Measurements from ENCODE around the gene ZBTB34.
"Not testable (repeated sequence)": the region's sequence is repeated elsewhere in the genome, so short reads cannot be mapped to it uniquely, and the experiment has no call there.

The ZBTB34 gene

DNA sequence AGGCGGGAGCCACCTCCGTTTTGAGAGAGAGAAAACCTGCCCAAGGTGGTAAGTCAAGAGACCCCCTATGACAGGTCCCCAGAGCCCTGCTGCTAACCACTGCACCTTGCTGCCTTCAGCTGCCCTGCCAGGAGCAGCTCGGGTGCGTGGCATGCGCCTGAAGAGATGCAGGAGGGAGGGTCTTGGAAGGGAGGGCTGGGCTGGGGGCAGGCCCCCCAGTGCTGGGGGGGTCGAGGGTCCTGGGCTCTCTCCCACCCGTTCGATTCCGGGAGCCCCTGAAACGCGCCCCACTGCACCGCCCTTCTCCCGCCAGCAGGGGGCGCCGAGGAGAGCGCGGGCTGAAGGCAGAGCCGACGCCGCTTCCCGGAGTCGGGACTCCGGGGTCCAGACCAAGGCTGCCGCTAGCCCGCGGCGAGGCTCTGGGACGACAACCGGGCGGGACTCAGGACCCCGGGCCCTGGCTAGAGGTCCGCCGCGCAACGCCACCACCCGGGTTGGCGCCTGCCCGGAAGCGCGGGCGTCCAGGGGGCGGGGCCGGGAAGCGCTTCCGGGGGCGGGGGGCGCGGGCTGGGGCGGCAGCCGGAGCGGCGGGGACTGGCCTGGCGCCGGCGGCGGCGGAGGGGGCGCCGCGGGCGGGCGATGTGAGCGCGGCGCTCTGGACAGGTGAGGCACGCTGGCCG, at the start of gene ZBTB34:
TSS of gene ZBTB34 (plus strand) at position 563 of the 680 bp plus-strand sequence. CDS start 18,761 bp downstream, outside the sequence.
- Histone ChIP-seq H3K9me3 (ENCODE audit: insufficient read depth, low read length) (no peaks in the 10 kb centered on the region), H3F3A (ENCODE audit: insufficient read depth) (0 out of 2 replicates have a peak, but pooled peaks cover 4% of the 10 kb centered on the region), H3K4me2 (ENCODE audit: low read depth, low read length, poor library complexity, severe bottlenecking) (peak within 1 kb of the TSS; percentile 89), H3K27ac (ENCODE audit: low read depth, low read length) (peak within 1 kb of the TSS; percentile 57), H4K20me1 (ENCODE audit: low read depth, low read length) (0 out of 2 replicates have a peak, but pooled peaks cover 3% of the 10 kb centered on the region), H3K4me3 (ENCODE audit: insufficient read depth, low read length, poor library complexity, severe bottlenecking) (peak within 1 kb of the TSS; percentile 83), H3K27me3 (ENCODE audit: low read length) (no peaks in the 10 kb centered on the region), H3K79me2 (ENCODE audit: insufficient read depth, low read length) (no peaks in the 10 kb centered on the region), H3K36me3 (ENCODE audit: low read length) (no peaks in the 10 kb centered on the region), H3K9ac (ENCODE audit: low read length) (peak within 1 kb of the TSS; percentile 76), H2AFZ (ENCODE audit: low read depth, low read length, severe bottlenecking) (peak within 1 kb of the TSS; percentile 90), H3K9me2 (replicated peaks; ENCODE audit: insufficient read depth, low read length) (no peaks in the 10 kb centered on the region)
- TF ChIP-seq EZH2phosphoT487 (conservative IDR thresholded peaks at IDR 0.05; ENCODE audit: low read length), result no peak
- peak; percentile 98 for TF ChIP-seq CTCF (IDR thresholded peaks at IDR 0.05; ENCODE audit: insufficient read depth, low read length, poor library complexity, severe bottlenecking)

- Histone ChIP-seq H3K9me3 (ENCODE audit: insufficient read depth, low read length) (no peaks in the 10 kb centered on the region), H3K79me2 (ENCODE audit: insufficient read depth, low read length) (peaks cover 33% of the 10 kb centered on the region), H3K4me2 (ENCODE audit: low read depth, low read length, poor library complexity, severe bottlenecking) (no peak overlapping the region), H2AFZ (ENCODE audit: low read depth, low read length, severe bottlenecking) (no peak overlapping the region), H3K9me2 (replicated peaks; ENCODE audit: insufficient read depth, low read length) (no peaks in the 10 kb centered on the region), H3K9ac (ENCODE audit: low read length) (no peak overlapping the region), H3K36me3 (ENCODE audit: low read length) (peaks cover 12% of the 10 kb centered on the region; the same call in 1 of the 2 replicates), H3F3A (ENCODE audit: insufficient read depth) (no peaks in the 10 kb centered on the region), H3K27me3 (ENCODE audit: low read length) (no peaks in the 10 kb centered on the region), H4K20me1 (ENCODE audit: low read depth, low read length) (no peaks in the 10 kb centered on the region), H3K27ac (ENCODE audit: low read depth, low read length) (no peak overlapping the region), H3K4me3 (ENCODE audit: insufficient read depth, low read length, poor library complexity, severe bottlenecking) (no peak overlapping the region)
- no peak for TF ChIP-seq CTCF (IDR thresholded peaks at IDR 0.05; ENCODE audit: insufficient read depth, low read length, poor library complexity, severe bottlenecking)
- no peak for TF ChIP-seq EZH2phosphoT487 (conservative IDR thresholded peaks at IDR 0.05; ENCODE audit: low read length)
Observed at GRCh38 chr9:126813072-126813471, 47.4 kb upstream of the ZBTB34 start.

DNA sequence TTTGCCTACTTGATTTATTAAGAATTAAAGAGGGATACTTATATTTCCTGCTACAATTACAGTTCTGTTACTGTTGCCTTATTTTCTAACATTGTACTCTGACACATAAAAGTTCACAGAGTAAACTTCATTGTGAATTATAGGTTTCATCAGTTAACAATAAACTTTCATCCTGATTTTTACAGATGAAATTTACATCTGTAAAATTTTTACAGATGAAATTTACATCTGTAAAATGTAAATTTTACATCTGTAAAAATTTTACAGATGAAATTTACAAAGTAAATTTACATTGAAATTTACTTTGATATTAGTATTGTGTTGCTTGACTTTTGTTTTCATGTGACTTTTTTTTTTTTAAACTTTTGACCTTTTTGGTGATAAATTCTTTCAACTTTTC, 46.3 kb upstream of the ZBTB34 start:
- no peak for TF ChIP-seq EZH2phosphoT487 (conservative IDR thresholded peaks at IDR 0.05; ENCODE audit: low read length)
- TF ChIP-seq CTCF (IDR thresholded peaks at IDR 0.05; ENCODE audit: insufficient read depth, low read length, poor library complexity, severe bottlenecking), result no peak
- H4K20me1 ChIP-seq (ENCODE audit: low read depth, low read length), result no peaks in the 10 kb centered on the region
- H2AFZ ChIP-seq (ENCODE audit: low read depth, low read length, severe bottlenecking), result no peak overlapping the region
- H3K9me3 ChIP-seq (ENCODE audit: insufficient read depth, low read length), result peaks cover 9% of the 10 kb centered on the region; the same call in 1 of the 2 replicates
- H3K27ac ChIP-seq (ENCODE audit: low read depth, low read length), result no peak overlapping the region
- no peaks in the 10 kb centered on the region for H3K9me2 ChIP-seq (replicated peaks; ENCODE audit: insufficient read depth, low read length)
- no peak overlapping the region for H3K4me2 ChIP-seq (ENCODE audit: low read depth, low read length, poor library complexity, severe bottlenecking)
- peaks cover 20% of the 10 kb centered on the region for H3K36me3 ChIP-seq (ENCODE audit: low read length)
- H3F3A ChIP-seq (ENCODE audit: insufficient read depth), result no peaks in the 10 kb centered on the region
- H3K79me2 ChIP-seq (ENCODE audit: insufficient read depth, low read length), result peaks cover 33% of the 10 kb centered on the region
- H3K4me3 ChIP-seq (ENCODE audit: insufficient read depth, low read length, poor library complexity, severe bottlenecking), result no peak overlapping the region
- no peak overlapping the region for H3K9ac ChIP-seq (ENCODE audit: low read length)
- no peaks in the 10 kb centered on the region for H3K27me3 ChIP-seq (ENCODE audit: low read length)

DNA sequence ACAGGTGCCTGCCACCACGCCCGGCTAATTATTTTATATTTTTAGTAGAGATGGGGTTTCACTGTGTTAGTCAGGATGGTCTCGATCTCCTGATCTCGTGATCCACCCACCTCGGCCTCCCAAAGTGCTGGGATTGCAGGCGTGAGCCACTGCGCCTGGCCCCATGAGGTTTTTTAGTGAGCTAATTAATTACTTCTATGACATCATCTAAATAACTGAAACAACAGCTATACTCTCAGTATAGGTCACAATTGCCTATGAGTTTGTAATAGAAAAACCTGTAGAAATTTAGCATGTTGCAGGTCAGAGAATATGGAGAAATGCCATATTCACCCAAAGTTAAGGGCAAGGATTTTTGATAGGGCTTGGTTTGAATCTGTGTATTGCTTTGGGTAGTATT, 42.8 kb upstream of the ZBTB34 start:
- not testable (repeated sequence) for H3K9ac ChIP-seq (ENCODE audit: low read length); H3F3A ChIP-seq (ENCODE audit: insufficient read depth); H3K9me2 ChIP-seq (replicated peaks; ENCODE audit: insufficient read depth, low read length); H3K27me3 ChIP-seq (ENCODE audit: low read length); H3K27ac ChIP-seq (ENCODE audit: low read depth, low read length); H2AFZ ChIP-seq (ENCODE audit: low read depth, low read length, severe bottlenecking); H3K4me2 ChIP-seq (ENCODE audit: low read depth, low read length, poor library complexity, severe bottlenecking); H4K20me1 ChIP-seq (ENCODE audit: low read depth, low read length); H3K4me3 ChIP-seq (ENCODE audit: insufficient read depth, low read length, poor library complexity, severe bottlenecking); H3K9me3 ChIP-seq (ENCODE audit: insufficient read depth, low read length)
- peaks cover 28% of the 10 kb centered on the region for H3K36me3 ChIP-seq (ENCODE audit: low read length)
- H3K79me2 ChIP-seq (ENCODE audit: insufficient read depth, low read length), result peaks cover 44% of the 10 kb centered on the region
